ENCODE measurements around the gene CDNF.
"Not testable (repeated sequence)": the region's sequence is repeated elsewhere in the genome, so short reads cannot be mapped to it uniquely, and the experiment has no call there.

The CDNF gene

GRCh38 chr10:14838582-14839304, 906 bp upstream of the CDNF start:
- DNase-seq: no peak

GRCh38 chr10:14837003-14837756, 657 bp downstream of the CDNF start:
- no peak for DNase-seq

GRCh38 chr10:14836208-14836607, 1.6 kb downstream of the CDNF start:
- no peak for DNase-seq

GRCh38 chr10:14833106-14833505, 4.7 kb downstream of the CDNF start:
- no peak for DNase-seq

- no peak for DNase-seq
These were observed 11.6 kb downstream of the CDNF start for GRCh38 chr10:14826076-14826829.

- no peak for DNase-seq
These were observed 13.9 kb downstream of the CDNF start for GRCh38 chr10:14823966-14824365.

GRCh38 chr10:14822879-14823755, 14.7 kb downstream of the CDNF start:
- DNase-seq: no peak

GRCh38 chr10:14821635-14822375, 16.0 kb downstream of the CDNF start:
- no peak for DNase-seq

GRCh38 chr10:14820775-14821154, 17.1 kb downstream of the CDNF start:
- DNase-seq: no peak

GRCh38 chr10:14820010-14820774, 17.6 kb downstream of the CDNF start:
- no peak for DNase-seq

GRCh38 chr10:14816717-14817116, 21.1 kb downstream of the CDNF start:
- DNase-seq: not testable (repeated sequence)

- no peak for DNase-seq
These were observed 22.2 kb downstream of the CDNF start for GRCh38 chr10:14815681-14816080.

GRCh38 chr10:14812271-14812670, 25.6 kb downstream of the CDNF start:
- DNase-seq: no peak

GRCh38 chr10:14810969-14811953, 26.6 kb downstream of the CDNF start:
- no peak for DNase-seq

GRCh38 chr10:14806318-14806717, 31.5 kb downstream of the CDNF start:
- DNase-seq: no peak

- no peak for DNase-seq
These were observed 34.0 kb downstream of the CDNF start for GRCh38 chr10:14803827-14804226.

- DNase-seq: no peak
These were observed 36.1 kb downstream of the CDNF start for GRCh38 chr10:14801723-14802122.

- no peak for DNase-seq
These were observed 37.4 kb downstream of the CDNF start for GRCh38 chr10:14800397-14800796.

- DNase-seq: no peak
These were observed 39.2 kb downstream of the CDNF start for GRCh38 chr10:14798636-14799035.

GRCh38 chr10:14787938-14788337, 49.9 kb downstream of the CDNF start:
- DNase-seq: no peak

Measured in NK-92 treated with Interleukin-12 subunit alpha and Interleukin-12 subunit beta, amount 100 ng/mL, for 24 hours (cell line).